Measurements from ENCODE around the gene CLHC1.
"Not testable (repeated sequence)": the region's sequence is repeated elsewhere in the genome, so short reads cannot be mapped to it uniquely, and the experiment has no call there.

Gene CLHC1

DNA sequence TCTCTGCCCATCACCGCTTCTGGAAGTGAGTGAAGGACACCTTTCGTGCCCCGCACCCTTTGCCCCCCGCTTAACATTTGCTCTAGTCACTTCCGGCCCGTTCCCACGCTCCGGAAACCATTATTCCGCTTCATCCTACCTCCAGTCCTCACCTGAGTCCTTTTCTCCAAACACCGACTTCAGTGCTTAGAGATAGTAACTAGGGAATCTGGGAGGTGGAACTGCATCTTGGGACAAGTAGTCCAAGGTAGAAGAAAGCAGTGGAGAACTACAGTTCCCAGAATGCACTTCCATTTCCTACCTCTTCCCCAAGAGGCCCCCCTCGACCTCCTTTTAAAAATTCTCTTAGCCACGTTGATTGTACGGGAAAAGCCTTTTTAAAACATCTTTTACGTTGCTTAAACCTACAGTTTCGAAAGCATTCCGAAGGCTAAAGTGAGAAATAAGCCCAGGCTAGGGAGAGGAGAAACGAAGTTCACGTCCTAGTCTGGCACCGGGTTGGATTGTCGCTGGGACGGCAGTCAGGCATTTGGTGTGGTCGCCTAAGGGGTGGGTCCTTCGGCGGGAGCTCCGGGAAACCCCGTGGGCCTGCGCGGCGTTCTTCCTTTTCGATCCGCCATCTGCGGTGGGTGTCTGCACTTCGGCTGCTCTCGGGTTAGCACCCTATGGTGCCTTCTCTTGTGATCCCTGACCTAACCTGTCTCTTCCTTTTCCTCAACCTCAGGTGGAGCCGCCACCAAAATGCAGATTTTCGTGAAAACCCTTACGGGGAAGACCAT lies at the start of gene CLHC1, which contains the start of gene RPS27A:
TSS of gene CLHC1 (minus strand) at position 210 of the 779 bp plus-strand sequence. CDS start 9,882 bp downstream, outside the sequence.
TSS of gene RPS27A (plus strand) at position 605 of the 779 bp plus-strand sequence. CDS start at position 742, 137 bp downstream.
- peaks cover 53% of the 10 kb centered on the region for H3K4me1 Mint-ChIP-seq (ENCODE audit: low read depth)
- peak within 1 kb of the TSS; percentile 99 for H3K27ac Mint-ChIP-seq
- peak; percentile 97 for DNase-seq
- H3K4me3 Mint-ChIP-seq, result peak within 1 kb of the TSS; percentile 97
- H3K27me3 Mint-ChIP-seq, result no peaks in the 10 kb centered on the region
- peaks cover 80% of the 10 kb centered on the region for H3K36me3 Mint-ChIP-seq (ENCODE audit: low read depth)
- H3K9me3 Mint-ChIP-seq, result no peaks in the 10 kb centered on the region

DNA sequence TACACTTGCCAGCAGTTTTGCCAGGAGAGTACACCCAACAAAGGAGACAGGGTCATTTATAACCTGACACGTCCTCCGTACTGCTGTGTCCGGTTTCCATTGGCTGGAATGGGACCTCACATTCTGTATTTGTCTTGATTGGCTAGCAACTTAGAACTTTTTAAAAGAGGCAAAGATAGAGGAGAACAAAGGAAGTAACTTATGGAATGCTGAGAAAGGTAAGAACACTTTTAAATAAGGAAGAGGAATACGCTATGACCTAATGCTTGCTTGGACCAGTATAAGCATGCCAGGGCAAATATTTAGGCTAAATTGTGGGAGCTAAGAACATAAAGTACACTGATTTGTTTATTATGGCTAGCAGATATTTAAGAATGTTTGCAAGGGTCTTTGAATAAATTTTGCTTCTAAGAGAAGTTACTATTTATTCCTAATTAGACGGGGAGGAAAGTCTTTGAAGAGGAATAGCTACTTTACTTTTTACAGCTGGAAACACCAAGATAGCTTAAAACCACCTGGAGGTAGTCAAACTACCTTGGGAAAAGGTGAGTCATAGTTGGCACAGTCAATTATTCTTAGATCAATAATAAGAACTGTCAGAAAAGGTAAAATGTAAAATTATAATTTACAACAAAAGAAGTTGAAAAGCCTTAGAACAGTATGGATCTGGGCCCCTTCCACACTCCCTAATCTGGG lies 48.9 kb upstream of the CLHC1 start:
- not testable (repeated sequence) for H3K9me3 Mint-ChIP-seq; DNase-seq; H3K27me3 Mint-ChIP-seq; H3K36me3 Mint-ChIP-seq (ENCODE audit: low read depth)
- Mint-ChIP-seq H3K27ac (peak overlapping the region; percentile 97), H3K4me3 (peak overlapping the region; percentile 86), H3K4me1 (ENCODE audit: low read depth) (peaks cover 29% of the 10 kb centered on the region)

DNA sequence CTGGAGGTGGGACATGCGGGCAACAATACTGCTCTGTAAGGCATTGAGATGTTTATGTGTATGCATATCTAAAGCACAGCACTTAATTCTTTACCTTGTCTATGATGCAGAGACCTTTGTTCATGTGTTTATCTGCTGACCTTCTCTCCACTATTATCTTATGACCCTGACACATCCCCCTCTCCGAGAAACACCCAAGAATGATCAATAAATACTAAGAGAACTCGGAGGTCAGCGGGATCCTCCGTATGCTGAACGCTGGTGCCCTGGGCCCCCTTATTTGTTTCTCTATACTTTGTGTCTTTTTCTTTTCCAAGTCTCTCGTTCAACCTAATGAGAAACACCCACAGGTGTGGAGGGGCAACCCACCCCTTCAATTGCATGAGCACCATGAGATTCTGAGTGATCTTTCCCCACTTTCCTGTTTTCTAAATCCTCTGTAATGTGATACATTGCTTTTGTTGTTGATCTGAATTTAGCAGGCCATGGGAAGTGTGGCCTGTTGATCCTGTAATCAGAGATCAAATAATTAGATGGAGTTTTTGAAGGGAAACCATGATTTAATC lies 47.8 kb upstream of the CLHC1 start:
- H3K27ac Mint-ChIP-seq; H3K4me3 Mint-ChIP-seq; H3K36me3 Mint-ChIP-seq (ENCODE audit: low read depth); H3K27me3 Mint-ChIP-seq; H3K9me3 Mint-ChIP-seq; DNase-seq: not testable (repeated sequence)
- peaks cover 29% of the 10 kb centered on the region for H3K4me1 Mint-ChIP-seq (ENCODE audit: low read depth)

DNA sequence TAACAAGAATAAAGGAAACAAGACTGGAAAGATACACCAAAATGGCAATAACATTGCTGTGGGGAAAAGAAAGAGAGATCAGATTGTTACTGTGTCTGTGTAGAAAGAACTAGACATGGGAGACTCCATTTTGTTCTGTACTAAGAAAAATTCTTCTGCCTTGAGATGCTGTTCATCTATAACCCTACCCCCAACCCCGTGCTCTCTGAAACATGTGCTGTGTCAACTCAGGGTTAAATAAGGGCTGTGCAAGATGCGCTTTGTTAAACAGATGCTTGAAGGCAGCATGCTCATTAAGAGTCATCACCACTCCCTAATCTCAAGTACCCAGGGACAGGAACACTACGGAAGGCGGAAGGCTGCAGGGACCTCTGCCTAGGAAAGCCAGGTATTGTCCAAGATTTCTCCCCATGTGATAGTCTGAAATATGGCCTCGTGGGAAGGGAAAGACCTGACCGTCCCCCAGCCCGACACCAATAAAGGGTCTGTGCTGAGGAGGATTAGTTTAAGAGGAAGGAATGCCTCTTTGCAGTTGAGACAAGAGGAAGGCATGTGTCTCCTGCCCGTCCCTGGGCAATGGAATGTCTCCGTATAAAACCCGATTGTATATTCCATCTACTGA lies 47.2 kb upstream of the CLHC1 start:
- not testable (repeated sequence) for H3K4me3 Mint-ChIP-seq; H3K27ac Mint-ChIP-seq; H3K36me3 Mint-ChIP-seq (ENCODE audit: low read depth); DNase-seq; H3K9me3 Mint-ChIP-seq; H3K27me3 Mint-ChIP-seq
- peaks cover 29% of the 10 kb centered on the region for H3K4me1 Mint-ChIP-seq (ENCODE audit: low read depth)

DNA sequence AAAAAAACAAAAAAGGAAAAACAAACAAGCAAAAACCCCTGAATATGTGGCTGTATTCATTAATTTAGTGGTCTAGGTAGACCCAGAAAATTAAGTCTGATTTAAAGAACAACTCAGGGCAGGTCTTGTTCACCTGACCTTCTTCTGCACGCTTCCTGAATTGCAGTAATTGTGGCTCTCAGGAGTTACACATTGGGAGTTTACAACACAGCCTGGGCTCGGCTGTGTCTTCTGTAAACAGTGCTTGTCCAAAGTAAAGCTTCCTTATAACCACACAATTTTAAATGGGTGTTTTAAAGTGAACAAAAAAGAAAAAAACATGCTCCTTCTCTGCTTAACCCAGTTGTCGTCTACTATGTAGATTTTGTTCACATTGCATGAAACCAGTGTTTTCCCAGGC lies 45.2 kb upstream of the CLHC1 start:
- H3K4me3 Mint-ChIP-seq, result no peak overlapping the region
- H3K27ac Mint-ChIP-seq, result no peak overlapping the region
- peaks cover 12% of the 10 kb centered on the region for H3K4me1 Mint-ChIP-seq (ENCODE audit: low read depth)

DNA sequence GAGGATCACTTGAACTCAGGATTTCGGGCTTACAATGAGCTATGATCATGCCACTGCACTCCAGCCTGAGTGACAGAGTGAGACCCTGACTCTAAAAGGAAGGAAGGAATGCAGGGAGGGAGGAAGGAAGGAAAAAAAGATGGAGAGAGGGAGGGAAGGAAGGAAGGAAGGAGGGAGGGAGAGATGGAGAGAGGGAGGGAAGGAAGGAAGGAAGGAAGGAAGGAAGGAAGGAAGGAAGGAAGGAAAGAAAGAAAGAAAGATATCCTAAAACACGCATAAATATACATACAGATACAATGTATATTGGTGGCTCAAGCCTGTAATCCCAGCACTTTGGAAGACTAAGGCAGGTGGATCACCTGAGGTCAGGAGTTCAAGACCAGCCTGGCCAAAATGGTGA lies 42.3 kb upstream of the CLHC1 start:
- not testable (repeated sequence) for H3K27ac Mint-ChIP-seq; H3K27me3 Mint-ChIP-seq; H3K36me3 Mint-ChIP-seq (ENCODE audit: low read depth); H3K9me3 Mint-ChIP-seq; DNase-seq; H3K4me3 Mint-ChIP-seq
- peaks cover 11% of the 10 kb centered on the region for H3K4me1 Mint-ChIP-seq (ENCODE audit: low read depth)

More for the DNA sequence above, 45.2 kb upstream of the CLHC1 start:
- Mint-ChIP-seq H3K9me3 (no peaks in the 10 kb centered on the region), H3K27me3 (no peaks in the 10 kb centered on the region), H3K36me3 (ENCODE audit: low read depth) (peaks cover 3% of the 10 kb centered on the region)
- DNase-seq, result no peak

DNA sequence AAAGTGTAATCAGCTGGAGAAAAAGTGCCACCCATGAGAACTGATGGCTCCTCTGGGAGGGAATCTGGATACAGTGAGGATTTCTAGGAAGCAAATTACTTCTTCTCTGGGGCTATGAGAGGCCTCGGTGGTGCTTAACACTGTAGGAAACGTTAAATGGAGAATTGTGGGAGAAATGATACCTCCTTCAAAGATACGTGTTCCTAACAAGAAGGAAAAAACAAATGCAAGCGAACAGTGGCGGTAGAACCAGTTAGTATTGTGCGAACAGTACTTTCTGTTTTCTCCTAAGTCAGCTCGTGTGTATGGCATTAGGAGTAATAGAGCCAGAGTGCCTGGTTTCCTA lies 37.5 kb upstream of the CLHC1 start:
- Mint-ChIP-seq H3K36me3 (ENCODE audit: low read depth) (peaks cover 41% of the 10 kb centered on the region), H3K27me3 (no peaks in the 10 kb centered on the region), H3K27ac (peak overlapping the region; percentile 97), H3K9me3 (no peaks in the 10 kb centered on the region), H3K4me3 (peak overlapping the region; percentile 97), H3K4me1 (ENCODE audit: low read depth) (peaks cover 19% of the 10 kb centered on the region)
- DNase-seq, result no peak

DNA sequence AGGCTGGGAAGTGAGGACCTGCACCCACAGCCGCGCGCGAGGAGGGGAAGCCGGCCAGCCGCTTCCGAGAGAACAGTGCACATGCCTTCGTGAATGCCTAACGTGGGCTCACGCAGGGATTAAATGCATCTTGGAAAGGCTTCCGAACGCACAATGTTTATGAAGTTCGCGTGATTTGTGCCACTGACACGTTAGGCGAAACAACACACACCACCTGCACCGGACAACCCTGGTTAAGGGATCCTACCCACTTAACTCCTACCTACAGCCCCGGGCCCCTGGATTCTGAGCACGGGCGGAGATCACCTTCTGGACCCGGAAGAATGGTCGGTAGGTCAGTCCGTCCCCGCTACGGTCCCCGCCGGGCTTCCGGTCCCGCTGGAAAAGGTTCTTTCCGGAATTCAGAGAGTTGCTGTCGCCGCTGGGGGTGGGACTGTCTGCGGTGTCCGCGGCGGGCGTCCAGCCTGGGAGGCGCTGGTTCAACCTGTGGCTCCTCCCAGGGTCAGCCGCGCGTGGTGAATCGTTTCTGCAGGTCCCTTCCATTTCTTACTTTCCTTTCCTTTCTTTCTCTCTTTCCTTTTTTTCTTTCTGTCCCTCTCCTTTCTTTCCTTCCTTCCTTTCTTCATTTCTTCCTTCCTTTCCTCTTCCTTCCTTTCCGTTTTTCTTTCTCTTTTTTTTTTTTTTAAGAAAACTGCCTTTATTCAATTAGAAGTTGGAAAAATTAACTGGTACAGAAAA lies 37.0 kb upstream of the CLHC1 start, which contains the start of gene MTIF2:
TSS of gene MTIF2 (minus strand) at position 325 of the 738 bp plus-strand sequence. CDS start 5,373 bp downstream, outside the sequence.
- Mint-ChIP-seq H3K4me1 (ENCODE audit: low read depth) (peaks cover 19% of the 10 kb centered on the region), H3K4me3 (peak within 1 kb of the TSS; percentile 97), H3K36me3 (ENCODE audit: low read depth) (peaks cover 46% of the 10 kb centered on the region), H3K27ac (peak within 1 kb of the TSS; percentile 97), H3K9me3 (no peaks in the 10 kb centered on the region), H3K27me3 (no peaks in the 10 kb centered on the region)
- peak; percentile 95 for DNase-seq

DNA sequence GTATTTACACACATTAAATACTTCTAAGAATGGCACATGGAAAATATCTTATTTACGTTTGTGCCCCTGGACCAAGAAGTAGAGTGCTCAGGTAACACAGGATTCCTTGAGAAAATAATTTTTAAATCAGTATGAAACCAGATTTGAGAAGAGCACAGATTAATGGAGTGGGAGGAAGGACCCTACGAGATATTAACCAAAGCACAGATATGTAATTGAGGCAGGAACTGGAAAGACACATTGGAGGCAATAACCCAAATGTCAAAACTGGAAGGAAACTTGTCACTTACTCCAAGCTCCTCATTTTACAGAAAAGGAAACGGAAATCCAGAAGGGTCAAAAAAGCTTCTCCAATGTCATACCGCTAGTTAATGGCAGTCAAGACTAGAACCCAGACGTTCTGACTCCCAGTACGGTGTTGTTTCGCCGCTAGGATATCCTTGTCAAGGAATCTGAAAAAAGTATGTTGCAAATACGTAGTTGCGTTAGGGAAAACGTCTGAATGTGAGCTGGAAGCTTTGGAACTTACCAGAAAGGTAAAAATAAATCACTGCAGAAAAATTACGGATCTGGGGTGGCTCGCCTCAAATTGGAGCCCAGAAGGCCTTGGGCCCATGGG lies 36.3 kb upstream of the CLHC1 start:
- no peaks in the 10 kb centered on the region for H3K9me3 Mint-ChIP-seq
- H3K4me3 Mint-ChIP-seq, result peak overlapping the region; percentile 97
- no peaks in the 10 kb centered on the region for H3K27me3 Mint-ChIP-seq
- DNase-seq, result no peak
- peaks cover 19% of the 10 kb centered on the region for H3K4me1 Mint-ChIP-seq (ENCODE audit: low read depth)
- peaks cover 53% of the 10 kb centered on the region for H3K36me3 Mint-ChIP-seq (ENCODE audit: low read depth)
- peak overlapping the region; percentile 97 for H3K27ac Mint-ChIP-seq

DNA sequence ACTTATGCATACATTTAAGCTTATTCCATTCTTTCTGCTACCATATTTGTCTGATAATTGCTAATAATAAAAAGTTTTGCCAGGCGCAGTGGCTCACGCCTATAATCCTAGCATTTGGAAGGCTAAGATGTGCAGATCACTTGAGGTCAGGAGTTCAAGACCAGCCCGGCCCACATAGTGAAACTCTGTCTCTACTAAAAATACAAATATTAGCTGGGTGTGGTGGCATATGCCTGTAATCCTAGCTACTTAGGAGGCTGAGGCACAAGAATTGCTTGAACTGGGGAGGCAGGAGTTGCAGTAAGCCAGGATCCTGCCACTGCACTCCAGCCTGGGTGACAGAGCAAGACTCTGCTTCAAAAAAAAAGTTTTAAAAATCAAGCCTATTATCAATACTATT lies 27.5 kb upstream of the CLHC1 start:
- H3K27ac Mint-ChIP-seq; DNase-seq; H3K4me1 Mint-ChIP-seq (ENCODE audit: low read depth); H3K4me3 Mint-ChIP-seq; H3K27me3 Mint-ChIP-seq; H3K9me3 Mint-ChIP-seq: not testable (repeated sequence)
- peaks cover 83% of the 10 kb centered on the region for H3K36me3 Mint-ChIP-seq (ENCODE audit: low read depth)

DNA sequence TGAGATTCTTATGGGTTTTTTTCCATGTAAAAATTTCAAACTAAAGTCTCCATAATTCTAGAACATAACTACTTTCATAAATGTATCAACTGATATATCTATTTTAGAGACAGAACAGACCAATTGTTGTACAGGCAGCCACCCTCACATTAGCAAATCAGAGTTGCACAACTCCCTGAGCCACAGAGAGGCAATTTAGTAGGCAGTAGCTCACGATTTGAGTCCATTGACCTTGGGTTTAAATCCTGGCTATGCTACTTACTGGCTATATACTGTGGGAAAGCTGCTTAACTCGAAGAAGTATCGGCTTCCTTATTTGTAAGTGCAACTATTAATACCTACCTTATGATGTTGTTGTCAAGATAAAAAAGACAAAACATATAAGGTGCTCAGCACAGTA lies 20.7 kb upstream of the CLHC1 start:
- DNase-seq, result no peak
- Mint-ChIP-seq H3K27me3 (no peaks in the 10 kb centered on the region), H3K36me3 (ENCODE audit: low read depth) (peaks cover 85% of the 10 kb centered on the region), H3K9me3 (no peaks in the 10 kb centered on the region), H3K4me3 (no peak overlapping the region), H3K27ac (no peak overlapping the region), H3K4me1 (ENCODE audit: low read depth) (peaks cover 1% of the 10 kb centered on the region)

DNA sequence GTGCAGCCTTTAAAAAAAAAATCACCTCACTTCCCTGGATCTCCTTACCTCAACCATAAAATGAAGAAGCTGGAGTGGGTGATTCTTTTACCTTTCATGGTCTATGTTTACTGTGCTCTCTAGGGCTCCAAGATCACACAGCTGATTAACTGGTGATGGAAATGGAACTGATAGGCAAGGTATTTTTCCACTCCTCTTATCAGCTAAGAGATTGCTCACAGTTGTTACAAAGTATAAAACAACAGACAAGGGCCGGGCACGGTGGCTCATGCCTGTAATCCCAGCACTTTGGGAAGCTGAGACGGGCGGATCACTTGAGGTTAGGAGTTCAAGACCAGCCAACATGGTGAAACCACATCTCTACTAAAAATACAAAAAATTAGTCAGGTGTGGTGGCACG lies 14.9 kb upstream of the CLHC1 start:
- Mint-ChIP-seq H3K27me3 (no peaks in the 10 kb centered on the region), H3K27ac (peak overlapping the region; percentile 15), H3K9me3 (no peaks in the 10 kb centered on the region), H3K4me3 (no peak overlapping the region), H3K4me1 (ENCODE audit: low read depth) (peaks cover 1% of the 10 kb centered on the region), H3K36me3 (ENCODE audit: low read depth) (peaks cover 89% of the 10 kb centered on the region)
- DNase-seq, result no peak

DNA sequence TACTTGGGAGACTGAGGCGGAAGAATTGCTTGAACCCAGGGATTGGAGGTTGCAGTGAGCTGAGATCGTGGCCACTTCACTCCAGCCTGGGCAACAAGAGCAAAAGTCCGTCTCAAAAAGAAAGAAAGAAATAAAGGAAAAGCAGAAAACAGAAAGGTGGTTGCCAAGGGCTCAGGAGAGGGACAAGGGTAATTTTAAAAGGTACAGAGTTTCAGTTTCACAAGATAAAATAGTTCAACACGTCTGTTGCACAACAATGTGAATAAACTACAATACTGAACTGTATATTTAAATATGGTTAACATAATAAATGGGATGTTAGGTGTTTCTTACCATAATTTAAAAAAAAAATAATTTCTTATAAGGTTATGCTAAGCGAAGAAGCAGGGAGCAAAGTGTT lies 13.3 kb upstream of the CLHC1 start:
- DNase-seq, result no peak
- Mint-ChIP-seq H3K27me3 (no peaks in the 10 kb centered on the region), H3K4me3 (no peak overlapping the region), H3K4me1 (ENCODE audit: low read depth) (no peaks in the 10 kb centered on the region), H3K36me3 (ENCODE audit: low read depth) (peaks cover 88% of the 10 kb centered on the region), H3K27ac (peak overlapping the region; percentile 52), H3K9me3 (no peaks in the 10 kb centered on the region)

DNA sequence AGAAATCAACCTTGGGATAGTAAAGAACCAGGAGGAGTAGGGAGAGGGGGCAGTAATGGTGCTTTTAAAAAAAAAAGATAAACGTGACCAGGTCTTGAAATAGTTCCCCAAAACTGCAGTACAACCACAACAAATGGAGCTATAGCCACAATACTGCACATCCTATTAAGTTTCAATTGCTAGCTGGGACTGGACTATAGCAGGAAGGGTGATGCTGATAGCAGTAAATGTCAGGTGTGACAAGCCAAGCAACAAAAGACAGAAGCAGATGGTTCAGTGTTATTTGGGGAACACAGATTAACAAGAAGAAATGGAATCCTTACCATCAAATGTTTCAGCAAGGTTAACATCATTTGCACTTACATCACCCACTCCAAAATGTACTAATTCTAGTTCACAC lies 10.5 kb upstream of the CLHC1 start:
- Mint-ChIP-seq H3K27ac (peak overlapping the region; percentile 7), H3K9me3 (no peaks in the 10 kb centered on the region), H3K4me1 (ENCODE audit: low read depth) (peaks cover 4% of the 10 kb centered on the region), H3K4me3 (no peak overlapping the region), H3K27me3 (no peaks in the 10 kb centered on the region), H3K36me3 (ENCODE audit: low read depth) (peaks cover 87% of the 10 kb centered on the region)
- DNase-seq, result no peak

Data from activated T-cell treated with anti-CD3 and anti-CD28 coated beads, Interleukin-2, amount 50 U/mL, for 24 hours (primary cell).